ENCODE measurements around the gene SYNGR3.
A peak's percentile ranks its signal among the peaks of the same experiment; 100 is the strongest.
"Not testable (repeated sequence)": the region's sequence is repeated elsewhere in the genome, so short reads cannot be mapped to it uniquely, and the experiment has no call there.

SYNGR3 gene

DNA sequence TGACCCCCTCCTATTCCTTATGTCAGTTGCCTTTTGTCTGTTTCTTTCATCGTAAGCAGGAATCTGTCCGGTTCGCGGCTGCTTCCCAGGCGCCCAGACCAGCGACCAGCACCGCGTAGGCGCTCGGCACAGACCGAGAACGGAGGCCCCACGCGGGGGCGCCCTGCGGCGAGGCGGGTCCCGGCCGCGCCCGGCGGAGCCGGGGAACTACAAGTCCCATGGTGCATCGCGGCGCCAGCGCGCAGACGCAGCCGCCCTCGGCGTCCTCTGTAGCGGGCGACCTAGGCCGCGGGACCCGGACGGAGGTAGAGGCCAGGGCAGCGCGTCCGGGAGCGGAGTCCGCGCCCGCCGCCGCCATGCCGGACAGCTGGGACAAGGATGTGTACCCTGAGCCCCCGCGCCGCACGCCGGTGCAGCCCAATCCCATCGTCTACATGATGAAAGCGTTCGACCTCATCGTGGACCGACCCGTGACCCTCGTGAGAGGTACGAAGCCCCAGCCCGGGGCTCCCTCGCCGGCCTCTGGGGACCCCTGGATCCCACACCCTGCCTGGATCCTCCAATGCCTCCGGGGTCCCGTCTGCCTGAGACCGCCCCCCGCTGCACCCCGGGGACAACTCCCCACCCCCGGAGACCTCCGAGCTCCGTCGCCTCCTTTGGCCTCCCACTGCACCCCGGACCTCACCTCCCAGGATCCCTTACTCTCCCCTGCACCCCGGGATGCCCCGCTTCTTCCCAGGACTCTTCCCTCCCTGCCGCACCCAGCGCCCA is 30.3 kb upstream of the SYNGR3 start, which contains the start of gene NDUFB10:
TSS of gene NDUFB10 (plus strand) at position 270 of the 771 bp plus-strand sequence. CDS start at position 357, 87 bp downstream.
- DNase-seq = peak; percentile 92 to 96

DNA sequence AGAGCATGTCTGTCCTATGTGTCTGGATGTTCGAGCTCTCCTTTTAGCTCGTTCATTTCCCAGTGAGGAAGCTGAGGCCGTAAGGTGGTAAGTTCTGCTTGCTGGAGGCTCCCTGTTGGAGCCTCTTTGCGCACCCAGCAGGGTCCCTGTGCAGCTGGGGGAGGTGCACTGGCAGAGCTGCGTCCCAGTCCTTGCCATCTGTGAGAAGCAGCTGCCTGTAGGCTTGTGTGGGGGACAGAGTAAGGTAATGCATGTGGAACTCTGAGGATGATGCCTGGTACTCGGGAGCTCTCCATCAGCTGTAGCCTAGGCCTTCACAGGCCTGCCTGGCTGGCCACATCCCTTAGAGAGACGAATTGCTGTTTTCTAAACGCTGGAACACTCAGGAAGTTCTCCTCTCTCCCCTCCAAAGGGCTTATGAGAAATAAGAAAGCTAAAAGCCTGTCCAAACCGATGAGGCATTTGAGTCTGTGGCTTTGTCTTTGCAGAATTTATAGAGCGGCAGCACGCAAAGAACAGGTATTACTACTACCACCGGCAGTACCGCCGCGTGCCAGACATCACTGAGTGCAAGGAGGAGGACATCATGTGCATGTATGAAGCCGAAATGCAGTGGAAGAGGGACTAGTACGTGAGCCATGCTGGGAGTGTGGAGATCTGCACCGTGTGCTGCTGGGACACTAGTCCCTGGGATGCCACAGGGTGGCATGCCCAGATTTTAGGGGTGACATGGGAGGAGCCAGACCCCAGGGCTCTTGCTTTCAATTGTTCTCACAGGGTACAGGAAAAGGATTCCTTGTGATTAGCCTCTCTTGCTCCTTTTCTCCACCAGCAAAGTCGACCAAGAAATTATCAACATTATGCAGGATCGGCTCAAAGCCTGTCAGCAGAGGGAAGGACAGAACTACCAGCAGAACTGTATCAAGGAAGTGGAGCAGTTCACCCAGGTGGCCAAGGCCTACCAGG is 28.8 kb upstream of the SYNGR3 start:
- DNase-seq = no peak

DNA sequence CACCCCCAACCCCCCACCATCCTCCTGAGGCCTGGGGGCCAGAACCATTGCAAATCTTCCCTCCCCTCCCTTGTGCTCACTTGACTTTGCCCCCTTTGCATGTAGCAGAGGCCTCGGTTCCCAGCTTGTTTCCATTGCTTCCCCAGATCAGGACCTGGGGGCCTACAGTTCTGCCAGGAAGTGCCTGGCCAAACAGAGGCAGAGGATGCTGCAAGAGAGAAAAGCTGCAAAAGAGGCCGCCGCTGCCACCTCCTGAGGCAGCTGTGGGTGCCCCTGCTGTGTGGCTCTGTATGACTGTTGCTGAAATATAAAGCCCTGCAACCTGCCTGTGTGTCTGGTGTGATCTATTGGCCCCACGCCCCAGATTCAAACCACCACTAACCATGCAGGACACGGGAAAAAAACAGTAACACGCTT is 28.1 kb upstream of the SYNGR3 start:
- no peak for DNase-seq

DNA sequence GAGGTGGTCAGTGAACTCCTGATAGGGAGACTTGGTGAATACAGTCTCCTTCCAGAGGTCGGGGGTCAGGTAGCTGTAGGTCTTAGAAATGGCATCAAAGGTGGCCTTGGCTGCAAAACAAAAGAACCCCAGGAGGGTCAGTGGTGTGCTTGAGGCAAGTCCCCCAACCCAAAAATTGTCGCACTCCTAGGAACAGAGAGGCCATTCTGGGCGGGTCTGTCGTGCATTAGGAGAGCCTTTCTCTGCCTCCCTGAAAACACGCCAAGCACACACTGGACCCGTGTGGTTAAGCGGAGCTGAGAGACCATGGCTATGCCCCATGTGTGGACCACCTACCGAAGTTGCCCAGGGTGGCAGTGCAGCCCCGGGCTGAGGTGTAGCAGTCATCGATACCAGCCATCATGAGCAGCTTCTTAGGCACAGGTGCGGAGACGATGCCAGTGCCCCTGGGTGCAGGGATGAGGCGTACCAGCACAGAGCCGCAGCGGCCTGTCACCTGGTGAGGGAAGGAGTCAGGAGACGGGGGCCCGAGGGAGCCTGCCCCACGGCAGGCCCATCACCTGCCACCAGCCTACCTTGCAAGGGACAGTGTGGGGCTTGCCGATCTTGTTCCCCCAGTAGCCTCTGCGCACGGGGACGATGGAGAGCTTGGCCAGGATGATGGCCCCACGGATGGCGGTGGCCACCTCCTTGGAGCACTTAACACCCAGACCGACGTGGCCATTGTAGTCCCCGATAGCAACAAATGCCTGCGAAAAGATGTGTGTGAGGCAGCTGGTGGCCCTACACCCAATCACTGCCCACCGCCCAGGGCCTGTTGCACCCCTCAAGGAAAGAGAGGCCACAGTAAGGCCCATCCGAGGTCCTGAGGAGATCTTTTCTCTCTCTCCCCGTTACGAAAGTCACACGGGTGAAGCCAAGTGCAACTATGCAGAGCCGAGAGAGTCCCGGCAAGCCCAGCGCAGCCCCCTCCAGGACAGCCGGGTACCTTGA is 27.3 kb upstream of the SYNGR3 start:
- not testable (repeated sequence) for DNase-seq

DNA sequence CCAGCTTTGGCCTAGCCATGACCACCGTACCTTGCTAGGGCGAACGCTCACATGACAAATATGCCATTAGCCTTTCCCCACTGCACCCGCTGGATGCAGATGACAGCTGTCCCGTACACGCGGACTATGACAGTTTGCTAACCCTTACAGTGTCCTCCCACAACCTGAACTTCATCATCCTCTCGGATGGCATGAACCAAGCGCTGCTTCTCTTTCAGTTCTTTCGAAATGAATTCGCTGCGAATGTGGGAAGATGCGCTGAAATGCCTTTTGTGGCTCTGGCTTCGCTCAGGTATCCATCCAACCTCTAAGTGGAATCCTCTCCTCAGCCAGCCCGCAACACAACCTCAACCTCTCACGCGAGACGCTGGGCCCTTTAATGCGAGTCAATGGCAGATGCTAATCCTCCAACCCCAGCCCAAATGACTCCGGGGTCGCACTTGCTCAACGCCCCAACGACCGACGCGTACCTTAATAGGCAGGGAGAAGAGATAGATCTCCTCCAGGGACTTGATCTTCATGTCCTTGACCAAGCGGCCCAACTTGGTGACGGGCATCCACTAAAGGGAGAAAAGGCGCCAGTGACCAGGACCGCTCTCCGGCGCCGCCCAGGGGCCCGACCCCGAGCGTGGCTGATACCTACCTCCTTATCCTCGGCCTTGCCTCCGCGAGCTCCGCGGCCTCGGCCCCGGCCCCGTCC is 25.8 kb upstream of the SYNGR3 start:
- peak; percentile 34 to 55 for DNase-seq

DNA sequence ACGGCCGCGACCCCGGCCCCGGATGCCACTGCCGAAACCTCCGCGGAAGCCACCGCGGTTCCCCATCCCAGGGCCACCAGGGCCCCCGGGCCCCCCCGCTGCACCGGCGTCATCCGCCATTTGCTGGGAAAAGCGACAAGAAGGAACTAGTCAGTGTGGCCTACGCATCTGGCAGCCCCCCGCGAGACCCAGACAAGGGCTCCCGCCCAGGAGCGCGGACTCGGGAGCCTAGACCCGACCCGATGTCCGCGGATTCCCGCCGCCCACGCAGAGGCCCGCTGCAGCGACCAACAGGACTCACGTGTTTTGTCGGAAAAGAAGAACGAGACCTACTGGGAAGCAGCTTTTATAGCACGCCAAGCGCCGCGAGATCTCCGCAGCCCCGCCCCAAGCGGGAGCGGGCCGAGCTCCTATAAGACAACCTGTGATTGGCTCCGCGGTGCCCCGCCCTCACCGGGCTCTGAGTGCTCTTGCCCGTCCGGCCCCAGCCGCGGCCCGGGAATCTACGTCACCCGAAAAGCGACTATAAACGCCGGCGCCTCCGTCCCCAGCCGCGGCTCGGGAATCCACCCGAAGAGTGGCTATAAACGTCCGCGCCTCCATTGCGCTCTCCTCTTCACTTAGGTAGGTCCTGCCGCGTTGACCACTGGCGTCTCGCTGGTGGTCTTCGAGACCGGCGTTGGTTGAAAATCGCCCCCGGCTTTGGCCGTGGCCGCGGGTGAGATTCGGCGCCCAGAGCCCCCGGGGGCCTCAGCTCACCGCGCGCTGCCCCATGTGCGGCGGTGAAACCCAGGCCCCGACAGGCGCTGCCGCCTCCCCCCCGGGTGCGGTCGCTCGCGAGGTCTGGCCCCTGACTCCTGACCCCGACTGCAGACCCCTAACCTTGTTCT is 25.0 kb upstream of the SYNGR3 start, which contains the start of gene RPS2:
TSS of gene RPS2 (minus strand) at position 321 of the 890 bp plus-strand sequence. CDS start at position 120, 201 bp downstream.
- peak; percentile 99 for DNase-seq

DNA sequence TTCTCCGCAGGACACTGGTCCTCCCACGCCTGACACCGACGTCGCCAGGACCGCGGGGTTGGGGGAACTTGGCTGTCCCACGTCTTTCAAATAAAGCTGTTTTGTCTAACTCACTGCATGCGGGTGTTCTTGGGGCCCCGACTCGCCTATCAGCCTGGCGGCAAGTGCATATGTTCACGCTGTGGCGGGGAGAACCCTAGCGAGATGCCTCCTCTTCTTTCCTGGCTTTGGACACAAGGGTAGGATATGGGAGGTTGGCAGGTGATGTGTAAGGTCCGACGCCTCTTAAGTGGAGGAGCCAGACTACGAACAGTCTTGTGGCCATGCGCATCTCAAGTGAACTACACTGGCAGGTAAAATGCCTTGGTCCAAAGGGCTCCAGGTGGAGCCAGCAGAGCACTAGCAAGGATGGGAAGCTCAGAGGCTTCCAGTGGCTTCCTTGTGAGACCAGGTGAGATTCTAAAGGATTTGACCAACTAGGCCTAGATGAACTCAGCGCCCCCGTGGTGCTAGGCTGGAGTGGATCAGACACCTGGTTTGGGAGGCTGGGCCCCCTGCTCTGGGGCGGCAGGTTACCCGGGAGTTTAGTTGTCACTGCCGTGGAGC is 24.3 kb upstream of the SYNGR3 start:
- peak in 1 of 2 donors; percentile 25 for DNase-seq

DNA sequence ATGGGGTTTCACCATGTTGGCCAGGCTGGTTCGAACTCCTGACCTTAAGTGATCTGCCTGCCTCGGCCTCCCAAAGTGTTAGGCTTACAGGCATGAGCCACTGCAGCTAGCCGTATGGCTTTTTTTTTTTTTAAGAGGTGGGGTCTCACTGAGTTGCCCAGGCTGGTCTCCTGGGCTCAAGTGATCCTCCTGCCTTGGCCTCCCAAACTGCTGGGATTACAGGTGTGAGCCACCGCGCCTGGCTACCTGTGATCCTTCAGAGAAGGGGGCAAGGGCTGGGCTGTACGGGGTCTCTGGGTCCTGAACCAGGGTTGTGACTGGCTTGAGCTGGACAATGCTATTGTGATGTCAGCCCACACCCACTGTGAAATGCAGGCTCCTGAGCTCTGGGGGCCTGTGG is 23.3 kb upstream of the SYNGR3 start, which contains the start of gene RNF151:
TSS of gene RNF151 (plus strand) at position 397 of the 400 bp plus-strand sequence. CDS start 26 bp downstream, outside the sequence.
- no peak for DNase-seq

DNA sequence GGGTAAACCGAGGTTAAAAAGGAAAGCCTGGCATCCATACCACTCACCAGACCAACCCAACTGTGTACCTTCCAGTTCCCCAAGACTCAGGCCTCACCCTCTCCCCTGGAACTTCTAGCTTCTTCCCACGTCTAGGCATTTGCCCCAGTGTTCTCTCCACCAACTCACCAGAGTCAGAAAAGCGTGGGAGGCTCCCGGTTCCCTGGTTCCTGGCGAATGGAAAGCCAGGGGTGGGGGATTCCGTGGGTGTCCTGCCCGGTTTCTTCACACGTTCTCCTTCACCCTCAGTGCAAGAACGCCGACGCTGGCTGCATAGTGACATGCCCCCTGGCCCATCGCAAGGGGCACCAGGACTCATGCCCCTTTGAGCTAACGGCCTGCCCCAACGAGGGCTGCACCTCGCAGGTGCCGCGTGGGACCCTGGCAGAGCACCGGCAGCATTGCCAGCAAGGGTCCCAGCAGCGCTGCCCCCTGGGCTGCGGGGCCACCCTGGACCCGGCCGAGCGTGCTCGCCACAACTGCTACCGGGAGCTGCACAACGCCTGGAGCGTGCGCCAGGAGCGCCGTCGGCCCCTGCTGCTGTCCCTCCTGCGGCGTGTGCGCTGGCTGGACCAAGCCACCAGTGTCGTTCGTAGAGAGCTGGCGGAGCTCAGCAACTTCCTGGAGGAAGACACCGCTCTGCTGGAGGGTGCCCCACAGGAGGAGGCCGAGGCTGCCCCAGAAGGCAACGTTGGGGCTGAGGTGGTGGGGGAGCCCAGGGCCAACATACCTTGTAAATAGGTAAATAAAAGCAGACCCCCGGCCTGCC is 21.4 kb upstream of the SYNGR3 start:
- no peak for DNase-seq

DNA sequence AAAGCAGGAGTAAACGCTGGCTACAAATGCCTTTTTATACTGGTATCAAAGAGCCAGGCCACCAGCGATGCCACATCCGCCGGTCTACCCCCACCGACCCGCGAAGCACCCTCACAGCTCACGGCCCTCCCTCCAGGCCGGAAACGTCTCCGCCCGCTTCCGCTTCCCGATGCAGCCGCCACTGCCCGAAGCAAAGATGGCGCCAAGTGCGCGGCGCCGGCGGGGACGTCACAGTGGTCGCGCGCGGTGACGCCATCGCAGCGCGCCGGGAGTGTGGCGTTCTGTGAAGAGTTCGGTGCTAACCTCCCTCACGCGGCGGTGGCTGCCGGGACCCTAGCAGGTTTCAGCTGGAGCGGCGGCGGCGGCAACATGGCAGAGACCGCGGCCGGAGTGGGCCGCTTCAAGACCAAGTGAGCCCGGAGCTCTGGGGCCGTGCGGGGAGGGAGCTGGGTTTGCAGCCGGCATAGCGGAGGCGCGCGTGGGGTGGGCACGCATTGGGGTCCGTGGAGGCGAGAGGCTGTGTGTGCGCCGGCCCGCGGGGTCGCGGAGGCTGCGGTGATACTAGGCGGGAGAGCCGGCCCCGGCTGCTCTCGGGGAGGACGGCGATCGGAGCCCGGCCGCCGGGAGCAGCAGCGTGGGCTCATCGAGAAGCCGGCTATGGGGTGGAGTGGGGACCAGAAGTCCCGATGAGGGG is 17.8 kb upstream of the SYNGR3 start, which contains the start of gene TBL3:
TSS of gene TBL3 (plus strand) at position 258 of the 694 bp plus-strand sequence. CDS start at position 370, 112 bp downstream.
- peak; percentile 95 for DNase-seq

DNA sequence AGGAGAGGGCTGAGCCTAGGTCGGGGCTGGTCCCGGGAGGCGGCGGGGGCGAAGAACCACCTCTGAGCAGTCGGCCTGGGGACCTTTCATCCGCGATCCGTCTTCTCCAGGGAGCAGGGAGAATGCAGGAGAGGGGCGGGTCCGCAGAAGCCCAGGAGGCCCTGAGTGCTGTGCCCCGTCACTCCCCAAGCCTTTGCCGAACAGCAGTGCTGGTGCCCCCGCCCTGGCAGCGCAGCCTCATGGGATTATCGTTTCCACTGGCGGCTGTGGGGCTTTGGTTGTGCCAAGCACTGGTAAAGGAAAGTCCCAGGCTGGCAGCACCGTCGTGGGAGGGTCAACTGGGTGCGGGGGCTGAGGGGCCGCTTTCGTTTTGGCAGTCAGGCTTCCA is 17.3 kb upstream of the SYNGR3 start:
- DNase-seq = no peak

DNA sequence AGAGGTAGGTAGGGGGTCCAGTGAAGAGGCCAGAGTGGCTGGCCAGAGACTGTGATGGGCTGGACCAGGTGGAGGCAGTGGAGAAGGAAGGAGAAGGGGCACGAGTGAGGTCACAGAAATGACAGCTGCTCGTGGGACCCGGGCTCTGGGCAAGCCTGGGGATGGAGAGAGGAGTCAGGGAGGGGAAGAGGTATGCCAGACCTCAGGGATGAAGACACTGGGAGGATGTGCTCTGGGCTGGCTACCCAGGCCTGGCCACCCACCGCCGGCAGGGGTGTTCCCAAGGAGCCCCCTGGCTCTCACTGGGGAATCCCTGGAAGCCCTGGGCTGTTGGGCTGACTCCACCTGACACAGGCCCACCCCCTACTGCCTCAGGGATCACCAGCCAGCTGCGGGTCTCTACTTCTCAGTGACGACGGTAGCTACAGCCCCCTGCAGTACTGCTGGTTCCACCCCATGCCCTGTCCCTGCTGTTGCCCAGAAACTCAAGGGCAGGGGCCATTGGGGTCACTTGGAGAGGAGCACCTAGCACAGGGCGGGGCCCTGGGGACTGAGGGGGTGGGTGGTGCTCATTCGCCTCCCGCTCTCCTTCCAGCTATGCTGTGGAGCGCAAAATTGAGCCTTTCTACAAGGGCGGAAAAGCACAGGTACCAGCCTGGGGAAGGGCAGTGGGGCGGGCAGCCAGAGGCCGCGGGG is 16.2 kb upstream of the SYNGR3 start:
- no peak for DNase-seq

DNA sequence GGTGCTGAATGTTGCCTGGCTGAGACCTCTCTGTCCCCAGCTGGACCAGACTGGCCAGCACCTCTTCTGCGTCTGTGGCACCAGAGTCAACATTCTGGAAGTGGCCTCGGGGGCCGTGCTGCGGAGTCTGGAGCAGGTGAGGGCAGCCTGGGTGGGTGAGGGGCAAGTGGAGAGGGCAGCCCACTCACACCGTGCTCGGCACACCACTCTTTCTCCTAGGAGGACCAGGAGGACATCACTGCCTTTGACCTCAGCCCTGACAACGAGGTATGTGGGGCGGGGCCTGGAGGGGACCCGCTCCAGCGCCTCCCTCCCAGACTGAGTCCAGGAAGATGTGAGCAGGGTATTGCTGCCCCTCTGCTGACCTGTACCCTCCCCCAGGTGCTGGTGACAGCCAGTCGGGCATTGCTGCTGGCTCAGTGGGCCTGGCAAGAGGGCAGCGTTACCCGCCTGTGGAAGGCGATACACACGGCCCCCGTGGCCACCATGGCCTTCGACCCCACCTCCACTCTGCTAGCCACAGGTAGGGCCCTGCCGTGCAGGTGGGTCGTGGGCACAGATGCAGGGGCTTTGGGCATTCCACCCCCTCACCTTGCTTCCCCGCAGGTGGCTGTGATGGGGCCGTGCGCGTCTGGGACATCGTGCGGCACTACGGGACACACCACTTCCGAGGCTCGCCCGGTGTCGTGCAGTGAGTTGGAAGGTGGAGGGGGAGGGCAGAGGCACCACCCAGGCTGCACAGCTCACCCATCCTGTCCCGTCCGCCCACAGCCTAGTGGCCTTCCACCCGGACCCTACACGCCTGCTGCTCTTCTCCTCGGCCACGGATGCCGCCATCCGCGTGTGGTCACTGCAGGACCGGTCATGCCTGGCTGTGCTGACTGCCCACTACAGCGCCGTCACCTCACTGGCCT is 15.4 kb upstream of the SYNGR3 start:
- DNase-seq = no peak

DNA sequence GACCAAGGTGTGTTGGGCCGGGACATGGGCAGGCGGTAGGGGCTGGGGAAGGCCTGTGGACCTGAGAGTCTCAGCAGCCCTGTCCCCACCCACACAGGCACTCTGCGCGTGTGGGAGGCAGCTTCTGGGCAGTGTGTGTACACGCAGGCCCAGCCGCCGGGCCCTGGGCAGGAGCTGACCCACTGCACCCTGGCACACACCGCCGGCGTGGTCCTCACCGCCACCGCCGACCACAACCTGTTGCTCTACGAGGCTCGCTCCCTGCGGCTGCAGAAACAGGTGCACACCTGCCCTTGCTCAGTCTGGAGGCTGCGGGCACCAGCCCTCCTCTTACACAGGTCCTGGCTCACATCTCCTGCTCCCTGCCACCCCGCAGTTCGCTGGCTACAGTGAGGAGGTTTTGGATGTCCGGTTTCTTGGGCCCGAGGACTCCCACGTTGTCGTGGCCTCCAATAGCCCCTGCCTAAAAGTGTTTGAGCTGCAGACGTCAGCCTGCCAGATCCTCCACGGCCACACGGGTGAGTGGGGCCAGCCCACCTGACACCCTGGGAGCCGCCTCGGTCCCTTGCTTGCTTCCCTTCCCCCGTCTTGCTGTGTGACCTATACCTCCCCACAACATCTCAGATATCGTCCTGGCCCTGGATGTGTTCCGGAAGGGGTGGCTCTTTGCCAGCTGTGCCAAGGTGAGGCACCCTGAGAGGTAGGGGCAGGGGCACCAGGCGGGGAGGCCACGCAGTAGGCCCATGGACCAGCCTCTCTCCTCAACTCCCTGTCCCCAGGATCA is 14.1 kb upstream of the SYNGR3 start:
- no peak for DNase-seq

DNA sequence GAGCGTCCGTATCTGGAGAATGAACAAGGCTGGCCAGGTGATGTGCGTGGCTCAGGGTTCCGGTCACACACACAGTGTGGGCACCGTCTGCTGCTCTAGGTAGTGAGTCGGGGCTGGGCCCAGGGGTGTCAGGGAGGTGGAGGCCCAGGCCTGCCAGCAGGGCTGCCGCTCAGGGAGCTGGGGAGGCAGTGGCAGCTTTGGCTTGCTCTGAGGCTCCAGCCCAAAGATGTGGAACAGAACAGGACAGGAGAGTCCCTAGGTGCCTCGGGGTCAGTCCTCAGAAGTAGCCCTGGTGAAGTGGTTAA is 13.6 kb upstream of the SYNGR3 start:
- DNase-seq = no peak

Measured in inflammatory macrophage (primary cell).